GM20000 (cell line): Measurements from ENCODE around the gene SEMA3A.

Experiments used
- DNase-seq: peaks from one replicate; pipeline ENCODE4 v3.0.0; 2012; ENCODE audit warnings: low spot score
- TF ChIP-seq, protein P1 (sequence below): IDR thresholded peaks from 2 replicates; pipeline ENCODE4 v1.5.1; 2012; ENCODE audit warnings: mild to moderate bottlenecking, control low read depth; ENCODE audit errors: extremely low read depth, missing control alignments

The SEMA3A gene

DNA sequence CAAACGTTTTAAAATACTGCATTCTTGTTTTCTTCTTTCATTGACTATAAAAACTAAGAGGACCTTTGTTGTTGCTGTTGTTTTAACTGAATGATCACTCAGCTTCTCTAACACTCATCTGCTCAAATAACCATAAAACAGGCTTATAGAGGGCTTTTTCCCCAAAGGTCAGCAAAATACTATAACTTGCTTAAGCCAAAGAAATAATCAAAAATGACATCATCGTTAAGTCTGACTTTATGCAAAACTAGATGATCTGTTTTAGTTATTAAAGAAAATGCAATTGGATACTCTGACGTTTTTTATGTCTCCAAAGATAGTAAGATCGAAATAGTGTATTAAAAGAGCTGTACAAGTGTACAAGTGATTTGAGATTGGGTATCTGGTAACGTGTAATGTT lies 152.9 kb downstream of the SEMA3A start:
- DNase-seq = no peak

GRCh38 chr7:84040355-84040754 lies 154.2 kb downstream of the SEMA3A start:
- TF ChIP-seq, protein P1, sequence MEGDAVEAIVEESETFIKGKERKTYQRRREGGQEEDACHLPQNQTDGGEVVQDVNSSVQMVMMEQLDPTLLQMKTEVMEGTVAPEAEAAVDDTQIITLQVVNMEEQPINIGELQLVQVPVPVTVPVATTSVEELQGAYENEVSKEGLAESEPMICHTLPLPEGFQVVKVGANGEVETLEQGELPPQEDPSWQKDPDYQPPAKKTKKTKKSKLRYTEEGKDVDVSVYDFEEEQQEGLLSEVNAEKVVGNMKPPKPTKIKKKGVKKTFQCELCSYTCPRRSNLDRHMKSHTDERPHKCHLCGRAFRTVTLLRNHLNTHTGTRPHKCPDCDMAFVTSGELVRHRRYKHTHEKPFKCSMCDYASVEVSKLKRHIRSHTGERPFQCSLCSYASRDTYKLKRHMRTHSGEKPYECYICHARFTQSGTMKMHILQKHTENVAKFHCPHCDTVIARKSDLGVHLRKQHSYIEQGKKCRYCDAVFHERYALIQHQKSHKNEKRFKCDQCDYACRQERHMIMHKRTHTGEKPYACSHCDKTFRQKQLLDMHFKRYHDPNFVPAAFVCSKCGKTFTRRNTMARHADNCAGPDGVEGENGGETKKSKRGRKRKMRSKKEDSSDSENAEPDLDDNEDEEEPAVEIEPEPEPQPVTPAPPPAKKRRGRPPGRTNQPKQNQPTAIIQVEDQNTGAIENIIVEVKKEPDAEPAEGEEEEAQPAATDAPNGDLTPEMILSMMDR = no peak
- DNase-seq = no peak

More for the DNA sequence above, 152.9 kb downstream of the SEMA3A start:
- TF ChIP-seq, protein P1 = no peak

GRCh38 chr7:84039432-84039831 lies 155.2 kb downstream of the SEMA3A start:
- TF ChIP-seq, protein P1 = no peak
- DNase-seq = no peak

- TF ChIP-seq, protein P1 = no peak
- DNase-seq = no peak
Observed at GRCh38 chr7:84027678-84028077, 166.9 kb downstream of the SEMA3A start.

DNA sequence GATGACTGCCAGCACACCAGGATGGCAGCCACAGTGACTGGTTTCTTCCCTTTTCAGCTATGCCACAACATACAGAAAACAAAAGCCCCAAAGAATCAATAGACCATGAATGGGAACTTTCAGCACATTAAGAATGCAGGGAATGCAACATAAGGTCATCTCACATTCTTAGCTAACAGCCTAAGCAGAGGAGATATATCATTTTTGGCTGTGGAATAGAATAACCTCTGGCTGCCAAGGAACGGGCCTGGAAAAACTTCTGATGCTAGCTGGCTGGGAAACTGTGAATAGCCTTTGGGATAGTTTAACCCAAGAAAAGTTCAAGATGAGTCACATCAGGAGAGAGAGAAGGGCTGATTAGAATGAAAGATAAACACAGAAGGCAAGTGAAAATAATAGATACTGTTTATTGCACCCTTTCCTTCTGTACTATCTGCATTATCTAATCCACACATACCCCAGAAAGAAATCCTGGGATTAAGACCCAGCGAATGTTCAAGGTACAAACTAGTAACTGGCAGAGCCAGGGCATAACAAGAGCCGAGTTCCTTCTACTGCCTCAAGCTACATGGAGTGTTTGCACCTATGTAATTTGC lies 169.2 kb downstream of the SEMA3A start:
- DNase-seq = no peak
- TF ChIP-seq, protein P1 = no peak

DNA sequence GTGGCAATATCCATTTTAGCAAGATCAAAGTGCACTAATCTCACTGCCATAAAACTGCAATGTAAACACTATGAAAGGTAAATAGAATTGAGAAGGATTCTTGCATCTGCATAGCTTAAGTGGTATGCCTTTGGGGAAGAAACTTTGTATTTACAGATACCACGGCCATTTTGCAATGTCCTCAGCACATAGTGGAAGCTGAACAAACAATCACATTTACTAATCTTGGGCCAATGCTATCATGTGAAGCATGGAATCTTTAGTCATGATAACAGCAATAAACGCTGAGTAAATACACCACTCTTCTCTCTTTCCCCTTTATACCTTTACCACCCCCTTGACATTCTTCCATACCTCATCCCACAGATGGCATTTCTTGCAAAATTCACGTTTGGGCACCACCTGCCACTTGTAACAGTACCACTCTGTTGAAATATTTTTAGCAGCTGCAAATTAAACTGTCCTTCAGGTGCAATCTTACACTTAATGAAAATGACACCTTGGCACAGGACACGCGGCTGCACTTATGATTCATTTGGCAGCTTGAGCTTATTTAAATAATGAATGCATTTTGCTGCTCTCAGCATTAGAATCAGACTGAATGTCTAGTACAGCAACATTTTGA lies 171.8 kb downstream of the SEMA3A start:
- TF ChIP-seq, protein P1 = no peak
- DNase-seq = no peak

GRCh38 chr7:84022009-84022408 lies 172.6 kb downstream of the SEMA3A start:
- DNase-seq = no peak
- TF ChIP-seq, protein P1 = no peak
